NCI-H748 (cell line): ENCODE results near the gene HOXC6.
A peak's percentile ranks its signal among the peaks of the same experiment; 100 is the strongest.

Experiments
- DNase-seq: peaks from one replicate; lab custom pipeline; 2025; ENCODE audit not compliant: unreplicated experiment; lab: John Stamatoyannopoulos, UW

HOXC6 gene

GRCh38 chr12:54025499-54026405 is 2.5 kb upstream of the HOXC6 start:
- no peak for DNase-seq

- no peak for DNase-seq
Observed at GRCh38 chr12:54026640-54027441, 1.4 kb upstream of the HOXC6 start.

GRCh38 chr12:54027442-54027786 is 826 bp upstream of the HOXC6 start:
- DNase-seq: no peak

- no peak for DNase-seq
Observed at GRCh38 chr12:54029529-54030441, 1.5 kb downstream of the HOXC6 start.

- DNase-seq: no peak
Observed at GRCh38 chr12:54030442-54030801, 2.2 kb downstream of the HOXC6 start.

GRCh38 chr12:54030889-54031471 is 2.7 kb downstream of the HOXC6 start:
- DNase-seq: no peak

- DNase-seq: no peak
Observed at GRCh38 chr12:54031480-54031879, 3.2 kb downstream of the HOXC6 start.

- DNase-seq: no peak
Observed at GRCh38 chr12:54032086-54032619, 3.9 kb downstream of the HOXC6 start.

GRCh38 chr12:54032627-54033100 is 4.4 kb downstream of the HOXC6 start, which contains the start of gene HOXC5:
TSS of gene HOXC5 (plus strand) at chr12:54033050. CDS start at chr12:54033123, 73 bp downstream.
- DNase-seq: peak; percentile 93

GRCh38 chr12:54033106-54033979 is 5.1 kb downstream of the HOXC6 start:
- peak; percentile 72 for DNase-seq

- peak; percentile 49 for DNase-seq
Observed at GRCh38 chr12:54033980-54034784, 5.9 kb downstream of the HOXC6 start.

GRCh38 chr12:54034785-54035310 is 6.6 kb downstream of the HOXC6 start:
- no peak for DNase-seq

GRCh38 chr12:54035568-54036264 is 7.5 kb downstream of the HOXC6 start:
- no peak for DNase-seq

GRCh38 chr12:54036620-54037359 is 8.6 kb downstream of the HOXC6 start:
- DNase-seq: no peak

- DNase-seq: no peak
Observed at GRCh38 chr12:54037360-54038283, 9.4 kb downstream of the HOXC6 start.
